Stimulated activated CD4-positive, alpha-beta T cell treated with anti-CD3 and anti-CD28 coated beads, Interleukin-12 subunit alpha, Interleukin-12 subunit beta, amount 100 ng/mL, for 24 hours (primary cell): ENCODE results near the gene NUDT3.
"Not testable (repeated sequence)": the region's sequence is repeated elsewhere in the genome, so short reads cannot be mapped to it uniquely, and the experiment has no call there.

Experiments
- DNase-seq, 2 experiments: peaks; one replicate each; pipeline ENCODE4 v3.0.0-alpha.2; 2020; ENCODE audit warnings: low read depth in 2 of 2

The NUDT3 gene

GRCh38 chr6:34343806-34344205, 48.7 kb downstream of the NUDT3 start:
- DNase-seq = no peak

- DNase-seq = no peak
Observed at GRCh38 chr6:34342247-34342646, 50.2 kb downstream of the NUDT3 start.

- no peak for DNase-seq
Observed at GRCh38 chr6:34341481-34341971, 50.9 kb downstream of the NUDT3 start.

- no peak for DNase-seq
Observed at GRCh38 chr6:34340906-34341480, 51.5 kb downstream of the NUDT3 start.

GRCh38 chr6:34340394-34340793, 52.1 kb downstream of the NUDT3 start:
- DNase-seq = no peak

GRCh38 chr6:34339971-34340370, 52.5 kb downstream of the NUDT3 start:
- no peak for DNase-seq

GRCh38 chr6:34339432-34339831, 53.0 kb downstream of the NUDT3 start:
- no peak for DNase-seq

- DNase-seq = no peak
Observed at GRCh38 chr6:34338811-34339210, 53.7 kb downstream of the NUDT3 start.

GRCh38 chr6:34338377-34338776, 54.1 kb downstream of the NUDT3 start:
- no peak for DNase-seq

GRCh38 chr6:34334796-34335416, 57.6 kb downstream of the NUDT3 start:
- no peak for DNase-seq

- DNase-seq = no peak
Observed at GRCh38 chr6:34333858-34334257, 58.6 kb downstream of the NUDT3 start.

- no peak for DNase-seq
Observed at GRCh38 chr6:34332251-34333198, 59.9 kb downstream of the NUDT3 start.

- no peak for DNase-seq
Observed at GRCh38 chr6:34331371-34332050, 61.0 kb downstream of the NUDT3 start.

GRCh38 chr6:34329814-34330213, 62.7 kb downstream of the NUDT3 start:
- DNase-seq = not testable (repeated sequence)

- no peak for DNase-seq
Observed at GRCh38 chr6:34328969-34329368, 63.5 kb downstream of the NUDT3 start.

- DNase-seq = not testable (repeated sequence)
Observed at GRCh38 chr6:34327313-34328205, 64.9 kb downstream of the NUDT3 start.

- no peak for DNase-seq
Observed at GRCh38 chr6:34325633-34326032, 66.8 kb downstream of the NUDT3 start.

GRCh38 chr6:34324738-34325444, 67.6 kb downstream of the NUDT3 start:
- DNase-seq = no peak

- not testable (repeated sequence) for DNase-seq
Observed at GRCh38 chr6:34324221-34324620, 68.2 kb downstream of the NUDT3 start.

- DNase-seq = no peak
Observed at GRCh38 chr6:34323300-34323699, 69.2 kb downstream of the NUDT3 start.
